ENCODE measurements around the gene RGS12.

DNA sequence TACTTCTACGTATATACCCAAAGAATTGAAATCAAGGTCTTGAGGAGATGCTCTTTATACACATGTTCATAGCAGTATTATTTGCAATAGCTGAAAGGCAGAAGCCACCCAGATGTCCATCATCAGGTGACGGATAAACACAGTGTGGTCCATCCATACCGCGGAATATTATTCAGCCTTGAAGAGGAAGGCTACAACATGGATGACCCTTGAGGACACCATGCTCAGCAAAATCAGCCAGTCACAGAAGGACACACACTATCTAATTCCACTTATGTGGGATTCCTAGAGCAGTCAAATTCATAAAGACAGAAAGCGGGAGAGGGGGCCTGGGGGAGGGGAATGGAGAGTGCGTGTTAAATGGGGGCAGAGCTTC lies 44.5 kb downstream of the RGS12 start:
- TF ChIP-seq EZH2phosphoT487 (IDR thresholded peaks at IDR 0.05; ENCODE audit: low read depth) (no peak), CTCF (IDR thresholded peaks at IDR 0.05; ENCODE audit: low read depth, low read length) (no peak)
